HepG2 (cell line): Measurements from ENCODE around the gene CCDC85C. TPM values are rescaled to one million over a fixed set of nuclear protein-coding genes. Genes with fewer than 3 reads are reported as not detected.

Experiments used
- ATAD3A ChIP-seq: sonication (generic); formaldehyde crosslinking; IDR thresholded peaks from 2 replicates; pipeline ENCODE4 v1.4.0; 2020; ENCODE audit warnings: missing genetic modification reagents
- EHMT2 ChIP-seq: fragments of 200-600 bp; sonication (generic); IDR thresholded peaks from 2 replicates; pipeline ENCODE4 v1.7.0; 2017; ENCODE audit warnings: antibody characterized with exemption, low read depth, low read length, borderline replicate concordance
- FIP1L1 ChIP-seq: fragments of 200-400 bp; formaldehyde crosslinking; IDR thresholded peaks from 2 replicates; pipeline ENCODE4 v1.6.1; 2018; ENCODE audit warnings: low read depth, mild to moderate bottlenecking, low read length, moderate library complexity, borderline replicate concordance; ENCODE audit not compliant: insufficient read depth
- FOXO1 ChIP-seq: sonication (generic); formaldehyde crosslinking; IDR thresholded peaks from 2 replicates; pipeline ENCODE4 v1.4.0; 2020; ENCODE audit warnings: missing genetic modification reagents
- GFI1 ChIP-seq: sonication (generic); formaldehyde crosslinking; IDR thresholded peaks from 2 replicates; pipeline ENCODE4 v1.5.0; 2020; ENCODE audit warnings: missing genetic modification reagents, mild to moderate bottlenecking, borderline replicate concordance
- HNRNPUL1 ChIP-seq: fragments of 200-400 bp; formaldehyde crosslinking; IDR thresholded peaks from 2 replicates; pipeline ENCODE4 v1.6.1; 2017; ENCODE audit warnings: low read depth, mild to moderate bottlenecking, low read length, moderate library complexity
- NFIB ChIP-seq: sonication (generic); formaldehyde crosslinking; IDR thresholded peaks from 2 replicates; pipeline ENCODE4 v1.9.0; 2021; ENCODE audit warnings: missing genetic modification reagents, mild to moderate bottlenecking, borderline replicate concordance
- YEATS2 ChIP-seq: sonication (generic); formaldehyde crosslinking; IDR thresholded peaks from 2 replicates; pipeline ENCODE4 v1.4.0; 2020; ENCODE audit warnings: missing genetic modification reagents, borderline replicate concordance
- ZNF253 ChIP-seq: sonication (generic); formaldehyde crosslinking; IDR thresholded peaks from 2 replicates; pipeline ENCODE4 v1.8.0; 2022; ENCODE audit warnings: mild to moderate bottlenecking, missing genetic modification reagents, borderline replicate concordance
- polyA plus RNA-seq, 8 experiments: library from polyadenylated mRNA; depleted of rRNA in 3 of 8; stranded (reverse) in 7 of 8; unstranded in 1 of 8; fragments of >200 nt; fragmentation: Illumina TruSeq in 4 of 8; extraction: Trizol in 4 of 8; gene quantifications; 2 replicates each; pipeline versions ENCODE4 v1.2.1 to v1.2.3, GENCODE V29; 2011 to 2016; ENCODE audit warnings: low read depth in 4 of 8, missing spikeins in 1 of 8, mixed read lengths in 1 of 8; ENCODE audit not compliant: insufficient read depth in 1 of 8
- total RNA-seq, 5 experiments: library from RNA; depleted of rRNA; stranded (reverse); fragments of >200 nt; fragmentation: Illumina TruSeq; extraction: Trizol; gene quantifications; 2 replicates each; pipeline ENCODE4 v1.2.3, GENCODE V29; 2016; ENCODE audit warnings: low read depth in 1 of 5
- TF ChIP-seq, protein P1 (sequence below): sonication (generic); formaldehyde crosslinking; IDR thresholded peaks from 2 replicates; pipeline ENCODE4 v1.5.0; 2020; ENCODE audit warnings: missing genetic modification reagents
- TF ChIP-seq, protein P2 (sequence below): sonication (generic); formaldehyde crosslinking; IDR thresholded peaks from 2 replicates; pipeline ENCODE4 v1.4.0; 2020; ENCODE audit warnings: missing genetic modification reagents, borderline replicate concordance
- TF ChIP-seq, protein P3 (sequence below): sonication (generic); formaldehyde crosslinking; IDR thresholded peaks from 2 replicates; pipeline ENCODE4 v1.5.0; 2020; ENCODE audit warnings: mild to moderate bottlenecking, missing genetic modification reagents, borderline replicate concordance
- TF ChIP-seq, protein P4 (sequence below): sonication (generic); formaldehyde crosslinking; IDR thresholded peaks from 2 replicates; pipeline ENCODE4 v1.5.1; 2020; ENCODE audit warnings: mild to moderate bottlenecking, moderate library complexity, missing genetic modification reagents

CCDC85C gene
- total and polyA plus RNA-seq, 2 of the 13 experiments (the other 11 are each of a cell fraction or from before 2014, with no cell fraction given): 18.8 to 43.8 TPM

GRCh38 chr14:99552572-99553216, 51.3 kb downstream of the CCDC85C start (continued):
- TF ChIP-seq, protein P1, sequence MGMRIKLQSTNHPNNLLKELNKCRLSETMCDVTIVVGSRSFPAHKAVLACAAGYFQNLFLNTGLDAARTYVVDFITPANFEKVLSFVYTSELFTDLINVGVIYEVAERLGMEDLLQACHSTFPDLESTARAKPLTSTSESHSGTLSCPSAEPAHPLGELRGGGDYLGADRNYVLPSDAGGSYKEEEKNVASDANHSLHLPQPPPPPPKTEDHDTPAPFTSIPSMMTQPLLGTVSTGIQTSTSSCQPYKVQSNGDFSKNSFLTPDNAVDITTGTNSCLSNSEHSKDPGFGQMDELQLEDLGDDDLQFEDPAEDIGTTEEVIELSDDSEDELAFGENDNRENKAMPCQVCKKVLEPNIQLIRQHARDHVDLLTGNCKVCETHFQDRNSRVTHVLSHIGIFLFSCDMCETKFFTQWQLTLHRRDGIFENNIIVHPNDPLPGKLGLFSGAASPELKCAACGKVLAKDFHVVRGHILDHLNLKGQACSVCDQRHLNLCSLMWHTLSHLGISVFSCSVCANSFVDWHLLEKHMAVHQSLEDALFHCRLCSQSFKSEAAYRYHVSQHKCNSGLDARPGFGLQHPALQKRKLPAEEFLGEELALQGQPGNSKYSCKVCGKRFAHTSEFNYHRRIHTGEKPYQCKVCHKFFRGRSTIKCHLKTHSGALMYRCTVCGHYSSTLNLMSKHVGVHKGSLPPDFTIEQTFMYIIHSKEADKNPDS (CRISPR knock-in tag): peak; percentile 92; the same call in 1 of the 2 replicates
- TF ChIP-seq, protein P2, sequence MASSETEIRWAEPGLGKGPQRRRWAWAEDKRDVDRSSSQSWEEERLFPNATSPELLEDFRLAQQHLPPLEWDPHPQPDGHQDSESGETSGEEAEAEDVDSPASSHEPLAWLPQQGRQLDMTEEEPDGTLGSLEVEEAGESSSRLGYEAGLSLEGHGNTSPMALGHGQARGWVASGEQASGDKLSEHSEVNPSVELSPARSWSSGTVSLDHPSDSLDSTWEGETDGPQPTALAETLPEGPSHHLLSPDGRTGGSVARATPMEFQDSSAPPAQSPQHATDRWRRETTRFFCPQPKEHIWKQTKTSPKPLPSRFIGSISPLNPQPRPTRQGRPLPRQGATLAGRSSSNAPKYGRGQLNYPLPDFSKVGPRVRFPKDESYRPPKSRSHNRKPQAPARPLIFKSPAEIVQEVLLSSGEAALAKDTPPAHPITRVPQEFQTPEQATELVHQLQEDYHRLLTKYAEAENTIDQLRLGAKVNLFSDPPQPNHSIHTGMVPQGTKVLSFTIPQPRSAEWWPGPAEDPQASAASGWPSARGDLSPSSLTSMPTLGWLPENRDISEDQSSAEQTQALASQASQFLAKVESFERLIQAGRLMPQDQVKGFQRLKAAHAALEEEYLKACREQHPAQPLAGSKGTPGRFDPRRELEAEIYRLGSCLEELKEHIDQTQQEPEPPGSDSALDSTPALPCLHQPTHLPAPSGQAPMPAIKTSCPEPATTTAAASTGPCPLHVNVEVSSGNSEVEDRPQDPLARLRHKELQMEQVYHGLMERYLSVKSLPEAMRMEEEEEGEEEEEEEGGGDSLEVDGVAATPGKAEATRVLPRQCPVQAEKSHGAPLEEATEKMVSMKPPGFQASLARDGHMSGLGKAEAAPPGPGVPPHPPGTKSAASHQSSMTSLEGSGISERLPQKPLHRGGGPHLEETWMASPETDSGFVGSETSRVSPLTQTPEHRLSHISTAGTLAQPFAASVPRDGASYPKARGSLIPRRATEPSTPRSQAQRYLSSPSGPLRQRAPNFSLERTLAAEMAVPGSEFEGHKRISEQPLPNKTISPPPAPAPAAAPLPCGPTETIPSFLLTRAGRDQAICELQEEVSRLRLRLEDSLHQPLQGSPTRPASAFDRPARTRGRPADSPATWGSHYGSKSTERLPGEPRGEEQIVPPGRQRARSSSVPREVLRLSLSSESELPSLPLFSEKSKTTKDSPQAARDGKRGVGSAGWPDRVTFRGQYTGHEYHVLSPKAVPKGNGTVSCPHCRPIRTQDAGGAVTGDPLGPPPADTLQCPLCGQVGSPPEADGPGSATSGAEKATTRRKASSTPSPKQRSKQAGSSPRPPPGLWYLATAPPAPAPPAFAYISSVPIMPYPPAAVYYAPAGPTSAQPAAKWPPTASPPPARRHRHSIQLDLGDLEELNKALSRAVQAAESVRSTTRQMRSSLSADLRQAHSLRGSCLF (CRISPR knock-in tag): no peak
- TF ChIP-seq ZNF253 (CRISPR knock-in tag): no peak
- TF ChIP-seq, protein P3, sequence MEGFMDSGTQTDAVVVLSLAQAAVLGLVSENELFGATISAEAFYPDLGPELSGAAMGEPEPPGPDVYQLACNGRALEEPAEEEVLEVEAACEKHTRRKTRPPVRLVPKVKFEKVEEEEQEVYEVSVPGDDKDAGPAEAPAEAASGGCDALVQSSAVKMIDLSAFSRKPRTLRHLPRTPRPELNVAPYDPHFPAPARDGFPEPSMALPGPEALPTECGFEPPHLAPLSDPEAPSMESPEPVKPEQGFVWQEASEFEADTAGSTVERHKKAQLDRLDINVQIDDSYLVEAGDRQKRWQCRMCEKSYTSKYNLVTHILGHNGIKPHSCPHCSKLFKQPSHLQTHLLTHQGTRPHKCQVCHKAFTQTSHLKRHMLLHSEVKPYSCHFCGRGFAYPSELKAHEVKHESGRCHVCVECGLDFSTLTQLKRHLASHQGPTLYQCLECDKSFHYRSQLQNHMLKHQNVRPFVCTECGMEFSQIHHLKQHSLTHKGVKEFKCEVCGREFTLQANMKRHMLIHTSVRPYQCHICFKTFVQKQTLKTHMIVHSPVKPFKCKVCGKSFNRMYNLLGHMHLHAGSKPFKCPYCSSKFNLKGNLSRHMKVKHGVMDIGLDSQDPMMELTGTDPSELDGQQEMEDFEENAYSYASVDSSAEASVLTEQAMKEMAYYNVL: peak; percentile 93
- peak; percentile 45; the same call in 1 of the 2 replicates for TF ChIP-seq FIP1L1
- TF ChIP-seq, protein P4, sequence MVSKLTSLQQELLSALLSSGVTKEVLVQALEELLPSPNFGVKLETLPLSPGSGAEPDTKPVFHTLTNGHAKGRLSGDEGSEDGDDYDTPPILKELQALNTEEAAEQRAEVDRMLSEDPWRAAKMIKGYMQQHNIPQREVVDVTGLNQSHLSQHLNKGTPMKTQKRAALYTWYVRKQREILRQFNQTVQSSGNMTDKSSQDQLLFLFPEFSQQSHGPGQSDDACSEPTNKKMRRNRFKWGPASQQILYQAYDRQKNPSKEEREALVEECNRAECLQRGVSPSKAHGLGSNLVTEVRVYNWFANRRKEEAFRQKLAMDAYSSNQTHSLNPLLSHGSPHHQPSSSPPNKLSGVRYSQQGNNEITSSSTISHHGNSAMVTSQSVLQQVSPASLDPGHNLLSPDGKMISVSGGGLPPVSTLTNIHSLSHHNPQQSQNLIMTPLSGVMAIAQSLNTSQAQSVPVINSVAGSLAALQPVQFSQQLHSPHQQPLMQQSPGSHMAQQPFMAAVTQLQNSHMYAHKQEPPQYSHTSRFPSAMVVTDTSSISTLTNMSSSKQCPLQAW (CRISPR knock-in tag): peak; percentile 99
- TF ChIP-seq YEATS2: peak; percentile 80; the same call in 1 of the 2 replicates
- peak; percentile 81 for TF ChIP-seq GFI1 (CRISPR knock-in tag)
- no peak for TF ChIP-seq HNRNPUL1
- TF ChIP-seq ATAD3A (CRISPR knock-in tag): no peak
- no peak for TF ChIP-seq NFIB (CRISPR knock-in tag)
- peak; percentile 49; the same call in 1 of the 2 replicates for TF ChIP-seq EHMT2
- peak; percentile 91 for TF ChIP-seq FOXO1 (CRISPR knock-in tag)
